NOMO-1 (cell line): Measurements from ENCODE around the gene OTUB2.

Source experiments
- DNase-seq, 2 experiments: peaks; one replicate each; lab custom pipeline; 2025; ENCODE audit not compliant: unreplicated experiment in 2 of 2; lab: John Stamatoyannopoulos, UW

Gene OTUB2

DNA sequence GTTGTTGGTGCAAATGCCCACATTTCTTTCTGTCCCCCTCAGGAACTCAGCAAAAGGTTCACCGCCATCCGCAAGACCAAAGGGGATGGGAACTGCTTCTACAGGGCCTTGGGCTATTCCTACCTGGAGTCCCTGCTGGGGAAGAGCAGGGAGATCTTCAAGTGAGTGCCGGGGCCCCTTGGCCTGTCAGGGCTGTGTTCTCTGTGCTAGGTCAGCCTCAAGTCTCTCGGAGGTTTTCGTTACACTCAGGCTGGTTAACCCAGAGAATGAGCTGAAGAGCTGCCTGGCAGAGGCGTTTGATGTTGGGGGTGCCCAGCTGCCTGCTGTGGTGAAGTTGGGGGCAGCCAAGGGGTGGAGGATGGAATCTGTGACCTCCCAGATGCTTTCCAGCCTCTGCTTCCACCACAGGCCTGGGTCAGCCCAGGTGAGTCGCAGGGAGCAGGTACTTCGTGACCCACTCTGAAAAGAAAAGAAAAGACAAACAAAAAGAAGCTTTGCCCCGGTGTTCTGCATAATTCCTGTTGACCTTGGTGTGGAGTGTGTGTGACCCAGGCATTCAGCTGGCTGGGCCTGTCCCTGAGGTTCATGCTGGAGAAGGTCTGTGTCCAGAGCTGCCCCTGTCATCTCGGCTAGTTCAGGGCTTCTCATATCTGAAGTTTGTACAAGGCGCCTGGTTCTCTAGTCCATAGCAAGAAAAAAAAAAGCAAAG is 12.9 kb downstream of the OTUB2 start:
- DNase-seq = no peak

- no peak for DNase-seq
Observed at GRCh38 chr14:94040247-94040646, 14.1 kb downstream of the OTUB2 start.

- DNase-seq = no peak
Observed at GRCh38 chr14:94040796-94041195, 14.7 kb downstream of the OTUB2 start.

- DNase-seq = no peak
Observed at GRCh38 chr14:94041551-94042346, 15.6 kb downstream of the OTUB2 start.

GRCh38 chr14:94042433-94043091 is 16.4 kb downstream of the OTUB2 start:
- DNase-seq = no peak

GRCh38 chr14:94043111-94043755 is 17.1 kb downstream of the OTUB2 start:
- DNase-seq = no peak

DNA sequence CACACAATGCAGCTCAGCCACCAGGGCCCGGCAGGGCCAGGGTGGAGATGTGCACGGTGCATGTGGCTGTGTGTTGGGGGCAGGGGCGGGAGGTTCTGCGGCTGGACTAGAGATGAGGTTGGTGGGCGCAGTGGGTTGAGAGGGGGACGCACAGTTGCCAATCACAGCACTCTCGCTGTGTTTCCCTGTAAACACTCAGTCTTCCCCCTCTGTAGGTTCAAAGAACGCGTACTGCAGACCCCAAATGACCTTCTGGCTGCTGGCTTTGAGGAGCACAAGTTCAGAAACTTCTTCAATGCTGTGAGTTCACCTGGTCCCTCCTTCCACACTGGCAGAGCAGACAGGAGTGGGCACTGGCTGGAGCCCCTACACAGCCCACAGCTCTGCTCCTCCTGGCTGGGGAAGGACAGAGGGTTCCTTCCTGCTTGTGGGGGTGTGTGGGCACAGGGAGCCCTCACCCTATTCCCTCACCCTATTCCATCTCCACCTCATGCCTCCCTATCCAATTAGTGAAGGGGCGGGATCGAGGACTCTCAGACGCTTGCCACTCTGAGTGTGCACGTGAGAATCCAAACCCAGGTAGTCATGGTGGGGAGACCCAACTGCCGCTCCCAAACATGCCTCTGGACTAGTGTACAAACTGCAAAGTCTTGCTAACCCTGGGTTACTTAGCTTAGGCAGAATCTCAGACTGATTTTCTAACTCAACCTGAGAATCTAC is 17.8 kb downstream of the OTUB2 start:
- DNase-seq = no peak

GRCh38 chr14:94044476-94045091 is 18.4 kb downstream of the OTUB2 start:
- no peak for DNase-seq

GRCh38 chr14:94045101-94045500 is 19.0 kb downstream of the OTUB2 start:
- no peak for DNase-seq

- no peak for DNase-seq
Observed at GRCh38 chr14:94045563-94046345, 19.6 kb downstream of the OTUB2 start.

GRCh38 chr14:94046696-94047250 is 20.6 kb downstream of the OTUB2 start:
- no peak for DNase-seq

GRCh38 chr14:94047581-94047980 is 21.4 kb downstream of the OTUB2 start:
- DNase-seq = no peak

- DNase-seq = no peak
Observed at GRCh38 chr14:94048691-94049624, 22.8 kb downstream of the OTUB2 start.

DNA sequence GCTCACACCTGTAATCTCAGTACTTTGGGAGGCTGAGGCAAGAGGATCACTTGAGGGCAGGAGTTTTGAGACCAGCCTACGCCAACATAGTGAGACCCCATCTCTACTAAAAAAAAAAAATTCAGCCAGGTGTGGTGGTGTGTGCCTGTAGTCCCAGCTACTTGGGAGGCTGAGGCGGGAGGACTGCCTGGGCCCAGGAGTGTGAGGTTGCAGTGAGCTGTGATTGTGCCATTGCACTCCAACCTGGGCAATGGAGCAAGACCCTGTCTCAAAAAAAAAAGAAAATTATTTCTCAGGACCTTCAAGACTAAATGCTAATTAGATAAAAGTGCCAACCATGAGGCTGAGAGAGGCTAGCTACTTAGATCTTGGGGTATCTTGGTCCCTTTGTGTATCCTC is 23.5 kb downstream of the OTUB2 start:
- DNase-seq = no peak

- DNase-seq = no peak
Observed at GRCh38 chr14:94050231-94050880, 24.2 kb downstream of the OTUB2 start.

- no peak for DNase-seq
Observed at GRCh38 chr14:94051115-94051514, 25.0 kb downstream of the OTUB2 start.

DNA sequence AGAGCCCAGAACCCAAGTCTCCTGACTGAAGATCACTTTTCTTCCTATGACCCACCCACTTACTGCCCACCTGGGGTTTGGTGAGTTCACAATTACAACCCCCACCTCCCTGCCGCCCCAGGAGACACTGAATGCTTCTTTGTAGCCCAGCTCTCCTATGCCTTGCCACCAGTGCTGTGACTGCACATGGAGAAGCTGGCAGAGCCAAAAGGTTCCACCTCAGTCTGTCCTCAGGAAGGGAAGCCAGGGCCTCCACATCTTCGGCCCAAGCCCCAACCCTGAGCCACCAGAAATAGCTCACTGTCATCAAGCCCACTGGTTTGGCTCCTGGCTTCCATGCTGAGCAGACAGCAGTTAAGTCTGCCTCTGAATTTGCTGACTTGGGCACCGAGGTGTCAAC is 25.6 kb downstream of the OTUB2 start:
- no peak for DNase-seq

- no peak for DNase-seq
Observed at GRCh38 chr14:94052199-94052598, 26.1 kb downstream of the OTUB2 start.
